AG08395 (cell line): ENCODE measurements around the gene GRID1.

Experiments
- DNase-seq: peaks from one replicate; pipeline ENCODE4 v3.0.0; 2012; ENCODE audit warnings: mixed read lengths, low spot score

GRID1 gene

DNA sequence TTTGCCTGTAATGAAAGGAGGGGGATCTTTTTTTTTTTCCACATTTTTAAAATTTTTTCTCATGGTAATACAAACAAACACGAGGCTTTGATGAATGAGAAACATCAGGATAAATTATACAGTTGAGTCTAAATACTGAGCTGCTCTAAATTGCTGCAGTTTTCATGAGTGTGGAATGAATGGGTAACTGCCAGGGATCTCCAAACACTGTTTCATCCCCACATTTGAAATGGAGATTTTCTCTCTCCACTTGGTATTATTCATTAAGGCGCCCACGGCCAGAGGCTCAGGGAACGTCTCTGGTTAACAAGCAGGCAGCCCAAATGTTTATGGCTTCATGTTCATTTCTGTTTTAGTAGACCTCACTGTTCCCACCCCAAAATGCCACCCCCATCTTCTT lies 717.1 kb downstream of the GRID1 start:
- no peak for DNase-seq

GRCh38 chr10:85648279-85648754 lies 718.3 kb downstream of the GRID1 start:
- peak; percentile 38 for DNase-seq

GRCh38 chr10:85647741-85648140 lies 718.9 kb downstream of the GRID1 start:
- DNase-seq: no peak

DNA sequence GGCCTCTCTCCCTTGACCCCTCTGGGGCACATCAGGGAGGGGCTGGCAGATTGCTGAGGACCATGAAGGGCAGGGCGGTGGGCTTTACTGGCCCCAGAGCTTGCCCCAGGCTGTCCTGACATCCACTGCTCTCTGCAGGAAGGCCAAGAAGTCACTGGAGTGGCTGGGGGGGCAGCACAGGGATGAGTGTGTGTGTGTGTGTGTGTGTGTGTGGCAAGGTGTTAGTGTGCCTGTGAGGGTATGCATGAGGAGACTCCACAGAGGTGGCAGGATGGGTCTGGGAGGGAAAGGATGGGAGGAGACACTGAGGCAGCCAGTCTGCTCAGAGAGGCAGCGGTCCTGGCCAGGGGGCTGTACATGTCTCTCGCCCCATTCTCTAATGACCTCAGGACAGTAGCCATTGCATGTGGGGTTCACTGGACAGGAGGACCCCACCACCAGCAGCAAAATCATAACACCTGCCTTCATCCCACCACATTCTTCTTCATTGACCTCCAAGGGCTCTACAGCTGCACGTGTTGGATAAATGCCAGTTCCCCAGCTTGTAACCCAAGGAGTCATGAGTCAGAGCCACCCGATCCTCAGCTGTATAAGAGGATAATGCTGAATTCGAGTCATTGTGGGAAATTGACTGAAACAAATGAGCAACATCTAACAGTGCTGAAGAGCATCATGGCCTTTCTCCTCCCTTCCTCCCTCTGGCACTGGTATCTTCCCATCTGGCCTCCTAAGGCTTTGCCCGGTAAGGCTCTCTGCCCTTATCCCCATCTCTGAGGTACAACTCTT lies 720.5 kb downstream of the GRID1 start:
- DNase-seq: peak; percentile 30

DNA sequence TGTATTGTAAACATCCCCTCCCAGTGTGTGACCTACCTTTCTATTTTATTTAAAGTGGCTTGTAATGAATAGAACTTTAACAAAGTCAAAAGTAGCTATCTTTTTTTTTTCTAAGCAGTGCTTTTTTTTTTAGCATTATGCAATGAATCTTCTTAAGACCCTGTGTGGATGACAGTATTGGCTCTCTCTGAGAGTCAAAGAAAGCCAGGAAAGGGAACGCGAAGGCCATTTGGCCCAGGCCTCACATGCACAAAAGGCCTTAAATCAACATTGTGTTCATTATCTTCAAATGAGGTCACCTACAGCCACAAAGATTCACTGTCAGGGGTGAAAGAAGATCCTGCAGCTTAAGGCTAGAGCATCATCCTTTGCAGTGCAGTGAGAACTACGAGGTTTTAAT lies 721.5 kb downstream of the GRID1 start:
- no peak for DNase-seq

GRCh38 chr10:85643845-85644525 lies 722.6 kb downstream of the GRID1 start:
- DNase-seq: no peak

- DNase-seq: no peak
Measured at GRCh38 chr10:85643171-85643844, 723.3 kb downstream of the GRID1 start.

DNA sequence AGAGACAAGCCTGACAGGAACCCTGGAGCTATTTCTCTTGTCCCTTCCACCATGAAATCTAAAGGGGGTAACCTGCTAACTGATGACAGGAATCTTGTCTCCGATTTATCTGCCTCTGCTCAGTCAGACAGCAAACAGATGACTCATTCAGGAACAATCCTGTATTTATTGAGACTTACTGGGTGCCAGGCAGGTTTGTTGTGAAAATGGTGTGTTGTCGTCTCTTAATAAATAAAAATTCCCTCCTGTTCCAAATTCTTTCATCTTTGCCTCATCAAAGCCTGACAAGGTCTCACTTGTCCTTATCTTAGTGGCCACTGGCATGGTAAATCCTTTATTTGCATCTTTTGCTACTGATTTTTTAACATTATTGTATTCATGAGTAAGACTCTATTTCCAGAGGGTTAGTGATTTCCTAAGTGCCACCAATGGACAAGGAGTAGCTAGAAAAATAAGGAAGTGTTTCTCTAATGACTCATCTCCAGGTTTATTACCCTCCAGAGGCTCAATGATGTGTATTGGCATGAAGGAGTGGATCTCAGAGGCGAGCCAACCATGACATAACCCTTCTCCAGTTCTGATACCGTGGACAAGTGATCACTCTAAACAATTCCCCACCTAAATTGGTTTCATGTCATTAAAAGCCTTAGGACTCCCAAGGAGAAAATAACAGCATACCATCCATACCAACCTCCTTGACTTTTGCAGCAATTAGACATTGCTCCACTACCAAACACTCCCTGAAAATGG lies 724.0 kb downstream of the GRID1 start:
- peak; percentile 70 for DNase-seq

DNA sequence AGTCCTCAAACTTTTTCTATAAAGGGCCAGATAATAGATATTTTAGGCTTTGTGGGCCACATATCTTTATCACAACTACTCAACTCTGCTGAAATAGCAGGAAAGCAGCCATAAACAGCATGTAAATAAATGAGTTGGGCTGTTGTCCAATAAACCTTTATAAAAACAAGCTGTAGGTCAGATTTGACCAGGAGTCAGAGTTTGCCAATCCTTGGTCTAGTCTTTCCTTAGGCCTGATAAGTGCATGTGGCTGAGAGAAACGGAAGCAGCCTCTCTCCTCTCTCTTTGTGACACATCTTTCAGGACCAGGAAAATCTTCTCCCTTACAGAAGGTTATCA lies 724.5 kb downstream of the GRID1 start:
- DNase-seq: no peak

- no peak for DNase-seq
Measured at GRCh38 chr10:85641479-85642009, 725.1 kb downstream of the GRID1 start.

DNA sequence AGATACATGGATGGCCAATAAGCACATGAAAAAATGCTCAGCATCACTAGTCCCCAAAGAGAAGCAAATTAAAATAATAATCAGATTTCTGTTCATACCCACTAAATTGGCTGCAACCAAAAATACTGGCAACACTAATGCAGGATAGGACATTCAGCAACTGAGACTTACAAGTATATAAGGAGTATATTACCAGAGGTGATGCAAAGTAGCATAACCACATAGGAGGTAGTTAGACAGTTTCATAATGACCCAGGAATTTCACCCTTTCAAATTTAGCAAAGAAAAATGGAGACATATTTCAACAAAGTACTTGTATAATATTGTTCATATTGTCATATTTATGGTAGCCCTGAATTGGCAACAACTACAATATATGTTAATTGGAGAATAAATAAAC lies 727.8 kb downstream of the GRID1 start:
- no peak for DNase-seq

GRCh38 chr10:85635650-85636049 lies 730.9 kb downstream of the GRID1 start:
- DNase-seq: no peak

GRCh38 chr10:85624511-85624910 lies 742.1 kb downstream of the GRID1 start:
- no peak for DNase-seq

- no peak for DNase-seq
Measured at GRCh38 chr10:85623758-85624157, 742.8 kb downstream of the GRID1 start.

DNA sequence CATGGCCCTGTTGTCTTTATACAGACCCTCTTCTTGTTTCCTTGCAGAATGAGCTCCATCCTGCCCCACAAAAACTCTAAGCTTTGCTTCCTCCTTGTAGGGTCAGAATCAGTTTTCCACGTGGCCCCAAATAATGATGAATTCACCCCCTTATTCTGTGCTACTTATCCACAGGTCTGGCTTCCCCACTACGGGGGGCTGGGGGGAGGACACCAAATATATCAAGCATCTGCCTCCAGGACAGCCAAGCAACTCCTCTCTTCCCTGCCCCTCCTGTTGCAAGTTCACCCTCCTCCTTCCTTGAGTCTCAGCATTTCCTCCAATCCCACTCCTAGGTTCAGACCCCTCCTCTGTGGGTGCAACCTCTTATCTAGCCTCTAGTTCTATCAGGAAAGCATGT lies 743.3 kb downstream of the GRID1 start:
- DNase-seq: no peak

DNA sequence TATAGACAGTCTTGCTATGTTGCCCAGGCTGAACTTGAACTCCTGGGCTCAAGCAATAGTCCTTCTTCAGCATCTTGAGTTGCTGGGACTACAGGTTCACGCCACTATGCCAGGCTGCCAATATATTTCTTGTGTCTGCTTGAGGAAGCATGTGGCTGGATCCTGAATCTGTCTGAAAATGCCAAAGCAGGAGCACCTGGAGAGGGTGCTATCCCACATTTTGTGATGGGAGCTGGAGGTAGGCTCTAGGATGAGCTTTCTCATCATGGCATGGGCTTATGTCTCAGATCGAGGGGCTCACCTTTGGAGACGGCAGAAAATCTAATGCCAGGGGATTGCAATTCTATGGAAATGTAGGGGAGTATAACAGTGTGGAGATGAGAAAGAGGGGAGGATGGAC lies 744.2 kb downstream of the GRID1 start:
- DNase-seq: no peak

DNA sequence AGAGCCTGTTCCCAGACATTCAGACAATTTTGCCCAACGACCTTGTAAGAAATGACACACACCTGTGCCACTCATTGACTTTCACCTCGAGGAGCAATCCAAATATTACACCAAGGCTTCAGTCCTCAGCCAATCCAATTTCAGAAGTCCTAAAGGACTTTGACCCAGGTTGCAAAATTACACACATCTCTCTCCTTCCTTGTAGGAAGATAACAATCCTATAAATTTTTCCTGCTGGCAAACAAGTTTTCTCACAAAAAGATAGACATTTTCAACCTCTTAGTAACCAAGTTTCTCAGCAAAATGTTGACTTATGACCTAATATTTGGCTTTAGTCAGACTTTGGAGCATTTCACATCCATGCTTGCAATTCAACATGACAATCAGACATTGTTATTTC lies 745.0 kb downstream of the GRID1 start:
- DNase-seq: no peak

DNA sequence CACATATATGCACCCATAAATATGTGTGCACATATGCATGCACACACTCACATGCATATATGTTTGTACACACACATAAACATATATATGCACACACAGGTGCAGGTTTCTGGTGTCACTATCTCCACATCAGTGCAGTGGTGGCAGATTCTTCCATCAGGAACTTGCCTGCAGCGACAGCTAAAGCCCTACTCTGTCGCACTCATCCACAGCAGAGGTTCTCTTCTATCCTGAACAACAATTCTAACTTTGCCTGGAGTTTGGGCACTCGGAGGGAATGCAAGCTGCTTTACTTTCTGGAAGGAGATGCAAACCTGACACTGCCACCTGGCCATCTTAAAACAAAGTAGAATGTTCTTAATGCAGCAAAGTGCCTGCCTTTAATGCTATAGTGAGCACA lies 745.8 kb downstream of the GRID1 start:
- DNase-seq: no peak

- no peak for DNase-seq
Measured at GRCh38 chr10:85619832-85620231, 746.8 kb downstream of the GRID1 start.

- DNase-seq: no peak
Measured at GRCh38 chr10:85618841-85619240, 747.8 kb downstream of the GRID1 start.

- DNase-seq: no peak
Measured at GRCh38 chr10:85617751-85618546, 748.6 kb downstream of the GRID1 start.
